Omental fat pad (tissue), 4 donors: ENCODE data around the gene AGRN. TPM values are rescaled to one million over a fixed set of nuclear protein-coding genes. Genes with fewer than 3 reads are reported as not detected.
A peak's percentile ranks its signal among the peaks of the same experiment; 100 is the strongest.

ENCODE experiments used
- ATAC-seq: fragments of 150-250 bp; one replicate; pipeline ENCODE4 v1.9.1; 2016; ENCODE audit warnings: mild to moderate bottlenecking, moderate library complexity; ENCODE audit not compliant: low FRiP score
- DNase-seq: peaks from one replicate; pipeline ENCODE4 v3.0.0-alpha.2; 2019; ENCODE audit warnings: low spot score
- CTCF ChIP-seq, 3 donors: fragments of 450-650 bp; IDR thresholded peaks; one replicate each; pipeline ENCODE4 v1.5.1; 2016 to 2017; ENCODE audit warnings: antibody characterized with exemption in 3 of 3, mild to moderate bottlenecking in 3 of 3, moderate library complexity in 2 of 3
- total RNA-seq, 4 donors: library from RNA; depleted of rRNA; stranded (reverse); fragments of >200 nt; gene quantifications; one replicate each; pipeline ENCODE4 v1.1.0, GENCODE V29; 2016

The AGRN gene
- total RNA-seq, 4 donors from 2014 or later: 17.2 to 42.3 (median 22.6) TPM

- ATAC-seq (peak; percentile 64), DNase-seq (peak; percentile 88)
- no peak for TF ChIP-seq CTCF (IDR thresholded peaks at IDR 0.05)
Measured at GRCh38 chr1:1059494-1060280, 39.8 kb downstream of the AGRN start.

GRCh38 chr1:1060281-1061000 lies 40.5 kb downstream of the AGRN start:
- DNase-seq: no peak
- TF ChIP-seq CTCF (IDR thresholded peaks at IDR 0.05): no peak
- no peak for ATAC-seq

GRCh38 chr1:1061682-1062345 lies 41.9 kb downstream of the AGRN start:
- DNase-seq (no peak), ATAC-seq (no peak)
- TF ChIP-seq CTCF (IDR thresholded peaks at IDR 0.05): no peak

- no peak for DNase-seq
- TF ChIP-seq CTCF (IDR thresholded peaks at IDR 0.05): no peak
- ATAC-seq: no peak
Measured at GRCh38 chr1:1062348-1063163, 42.6 kb downstream of the AGRN start.

- no peak for TF ChIP-seq CTCF (IDR thresholded peaks at IDR 0.05)
- ATAC-seq (no peak), DNase-seq (no peak)
Measured at GRCh38 chr1:1063261-1063944, 43.5 kb downstream of the AGRN start.
